Stimulated activated CD8-positive, alpha-beta memory T cell treated with anti-CD3 and anti-CD28 coated beads, Interleukin-15, amount 100 ng/mL, for 48 hours (primary cell): ENCODE measurements around the gene ABHD12.

Experiments
- DNase-seq, 2 donors: peaks; one replicate each; pipeline ENCODE4 v3.0.0-alpha.2; 2020; ENCODE audit warnings: low read depth in 2 of 2

Gene ABHD12

GRCh38 chr20:25306991-25307903 is 83.4 kb downstream of the ABHD12 start:
- DNase-seq = no peak

GRCh38 chr20:25304025-25304549 is 86.5 kb downstream of the ABHD12 start:
- DNase-seq = no peak

GRCh38 chr20:25303292-25304024 is 87.2 kb downstream of the ABHD12 start:
- no peak for DNase-seq

- no peak for DNase-seq
Observed at GRCh38 chr20:25302596-25302995, 88.0 kb downstream of the ABHD12 start.

- no peak for DNase-seq
Observed at GRCh38 chr20:25301357-25301920, 89.2 kb downstream of the ABHD12 start.

GRCh38 chr20:25300496-25301170 is 90.0 kb downstream of the ABHD12 start:
- DNase-seq = no peak

GRCh38 chr20:25299806-25300205 is 90.8 kb downstream of the ABHD12 start:
- DNase-seq = no peak

GRCh38 chr20:25297141-25297905 is 93.3 kb downstream of the ABHD12 start:
- DNase-seq = no peak

GRCh38 chr20:25296094-25297093 is 94.2 kb downstream of the ABHD12 start:
- no peak for DNase-seq

GRCh38 chr20:25295386-25296093 is 95.1 kb downstream of the ABHD12 start:
- no peak for DNase-seq

- DNase-seq = peak; percentile 21 to 32
Observed at GRCh38 chr20:25294459-25295385, 95.9 kb downstream of the ABHD12 start.

GRCh38 chr20:25293910-25294458 is 96.7 kb downstream of the ABHD12 start:
- no peak for DNase-seq

GRCh38 chr20:25293507-25293906 is 97.1 kb downstream of the ABHD12 start:
- no peak for DNase-seq

- no peak for DNase-seq
Observed at GRCh38 chr20:25292176-25292891, 98.3 kb downstream of the ABHD12 start.

- DNase-seq = no peak
Observed at GRCh38 chr20:25291432-25292133, 99.1 kb downstream of the ABHD12 start.
